Hematopoietic multipotent progenitor cell treated with erythropoietin and hydrocortisone succinate and interleukin-3 and kit ligand, for 4 days (in vitro differentiated cells): ENCODE results near the gene RRP1.
A peak's percentile ranks its signal among the peaks of the same experiment; 100 is the strongest.

Experiments used
- DNase-seq: peaks from one replicate; pipeline ENCODE4 v3.0.0-alpha.2; 2015

The RRP1 gene

GRCh38 chr21:43846430-43846829 lies 57.1 kb downstream of the RRP1 start:
- DNase-seq, result no peak

GRCh38 chr21:43847301-43847700 lies 57.9 kb downstream of the RRP1 start:
- DNase-seq, result no peak

GRCh38 chr21:43848771-43849170 lies 59.4 kb downstream of the RRP1 start:
- no peak for DNase-seq

- peak; percentile 57 for DNase-seq
Observed at GRCh38 chr21:43849532-43850299, 60.3 kb downstream of the RRP1 start.

- DNase-seq, result no peak
Observed at GRCh38 chr21:43850728-43851295, 61.4 kb downstream of the RRP1 start.

- no peak for DNase-seq
Observed at GRCh38 chr21:43851593-43851992, 62.2 kb downstream of the RRP1 start.

- no peak for DNase-seq
Observed at GRCh38 chr21:43853851-43854772, 64.7 kb downstream of the RRP1 start.
